Stimulated activated CD8-positive, alpha-beta memory T cell treated with anti-CD3 and anti-CD28 coated beads, Interleukin-15, amount 100 ng/mL, for 4 hours (primary cell): ENCODE data around the gene PPP1R37.
A peak's percentile ranks its signal among the peaks of the same experiment; 100 is the strongest.

Source experiments
- DNase-seq, 2 donors: peaks; one replicate each; pipeline ENCODE4 v3.0.0-alpha.2; 2020; ENCODE audit warnings: low read depth in 2 of 2

The PPP1R37 gene

DNA sequence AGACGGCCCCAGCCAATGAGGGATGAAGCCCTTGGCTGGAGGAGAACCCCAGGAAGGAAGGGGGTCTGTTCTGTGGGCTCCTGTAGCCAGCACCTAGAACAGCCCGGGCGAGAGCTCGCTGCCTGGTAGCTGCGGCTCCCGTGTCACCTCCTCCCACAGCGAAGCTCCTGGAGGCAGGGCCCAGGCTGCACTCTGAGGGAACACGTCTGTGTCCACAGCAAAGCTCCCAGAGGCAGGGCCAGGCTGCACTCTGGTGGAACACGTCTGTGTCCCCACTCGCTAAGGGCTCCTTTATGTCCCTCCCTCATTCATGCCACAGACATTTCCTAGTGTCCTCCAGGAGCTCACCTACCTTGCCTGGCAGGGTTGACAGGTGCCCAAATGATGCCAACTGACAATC is 76.6 kb downstream of the PPP1R37 start:
- no peak for DNase-seq

DNA sequence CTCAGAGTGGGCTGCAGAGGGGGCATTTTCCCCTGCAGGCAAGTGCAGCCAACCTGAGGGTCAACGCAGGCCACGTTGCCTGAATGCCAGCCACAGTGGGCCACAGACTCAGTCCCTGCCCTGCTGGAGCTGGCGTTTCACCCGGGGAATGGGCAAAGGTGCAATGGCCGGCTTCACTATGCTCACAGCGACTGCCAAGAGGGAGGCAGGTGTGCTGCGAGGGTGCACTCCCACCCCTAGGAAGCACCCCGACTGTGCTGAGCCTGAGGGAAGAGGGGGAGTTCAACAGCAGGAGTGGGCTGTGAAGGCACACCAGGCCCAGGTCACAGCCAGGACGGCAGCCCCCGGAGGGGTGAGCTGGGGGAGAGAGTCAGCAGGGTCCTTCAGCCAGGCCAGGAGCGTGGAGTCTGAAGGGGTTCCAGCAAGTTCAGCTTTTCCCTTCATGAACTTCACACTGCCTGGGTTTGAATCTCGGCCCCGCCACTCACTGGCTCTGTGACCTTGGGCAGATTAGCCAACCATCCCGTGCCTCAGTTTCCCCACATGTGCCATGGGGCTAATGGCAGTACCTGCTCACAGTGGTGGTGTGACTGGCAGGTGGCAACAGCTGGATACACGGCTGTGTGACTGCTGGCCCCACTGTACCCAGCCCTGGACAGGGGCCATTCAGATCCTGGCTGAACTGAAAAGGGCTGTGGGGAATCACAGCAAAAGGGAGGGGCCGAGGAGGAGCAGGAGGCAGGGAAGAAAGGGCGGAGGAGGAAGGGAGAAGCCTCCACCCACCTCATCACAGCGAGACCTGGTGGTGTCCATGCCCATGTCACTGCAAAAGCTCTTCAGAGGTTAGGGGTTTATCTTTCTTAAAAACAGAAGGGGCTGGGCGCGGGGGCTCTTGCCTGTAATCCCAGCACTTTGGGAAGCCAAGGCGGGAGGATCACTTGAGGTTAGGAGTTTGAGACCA is 77.4 kb downstream of the PPP1R37 start:
- no peak for DNase-seq

DNA sequence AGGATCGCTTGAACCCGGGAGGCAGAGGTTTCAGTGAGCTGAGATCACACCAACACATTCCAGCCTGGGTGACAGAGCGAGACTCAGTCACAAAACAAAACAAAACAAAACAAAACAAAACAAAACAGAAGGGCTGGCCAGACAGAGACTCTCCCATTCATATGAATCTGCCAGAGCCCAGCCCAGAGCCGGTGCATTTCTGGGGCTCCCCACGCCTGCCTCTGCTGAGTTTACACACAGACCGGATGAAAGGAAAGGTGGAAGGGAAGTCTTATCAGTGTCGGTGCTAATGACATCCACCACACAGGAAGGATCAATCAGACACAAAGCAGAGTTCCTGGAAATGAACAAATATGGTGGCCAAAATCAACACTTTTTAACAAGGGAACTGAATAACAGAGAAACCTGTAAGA is 78.2 kb downstream of the PPP1R37 start:
- DNase-seq, result no peak

DNA sequence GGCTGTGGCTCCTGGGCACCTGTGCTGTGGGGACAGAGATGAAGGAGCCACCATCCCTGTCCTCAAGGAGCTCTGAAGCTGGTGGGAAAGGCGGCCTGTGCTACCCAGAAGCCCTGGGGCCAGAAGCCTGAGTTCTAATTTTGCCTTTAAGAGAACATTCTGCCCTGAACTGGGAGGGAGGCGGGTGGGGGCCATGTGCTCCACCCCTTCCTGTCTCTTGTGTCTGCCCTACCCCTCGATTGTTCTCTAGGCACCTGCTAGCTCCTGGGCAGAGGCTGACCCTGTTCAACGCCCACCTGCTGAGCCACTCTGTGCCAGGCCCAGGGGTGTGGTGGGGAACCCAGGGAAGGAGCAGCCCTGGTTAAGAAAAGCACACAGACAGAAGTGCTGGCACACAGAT is 79.2 kb downstream of the PPP1R37 start:
- DNase-seq, result no peak

DNA sequence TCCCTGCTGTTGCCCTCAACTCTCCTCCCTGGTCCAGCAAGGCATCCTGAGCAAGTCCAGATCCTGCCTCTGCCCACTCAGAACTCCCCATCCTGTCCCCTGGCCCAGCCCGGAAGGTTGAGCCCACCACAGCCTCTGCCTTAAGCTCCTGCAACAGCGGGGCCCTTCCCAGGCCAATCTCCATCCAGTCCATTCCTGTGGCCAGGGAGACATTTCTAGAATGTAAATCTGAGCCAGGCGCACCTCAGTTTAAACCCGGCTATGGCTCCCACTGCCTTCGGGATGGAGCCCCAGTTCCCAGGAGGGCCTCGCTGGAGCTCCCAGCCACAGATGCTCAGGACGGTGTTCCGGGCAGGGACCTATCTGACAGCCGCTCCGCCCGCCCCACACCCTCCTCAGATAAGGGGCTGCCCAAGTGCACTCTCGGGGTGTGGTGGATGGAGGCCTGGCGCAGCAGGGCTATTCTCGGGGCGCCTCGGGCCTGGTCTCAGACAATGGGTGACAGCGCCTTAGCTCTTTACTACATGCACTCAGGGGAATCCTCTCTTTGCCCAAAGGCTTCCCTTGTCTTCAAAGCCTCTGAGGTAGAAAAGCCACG is 79.7 kb downstream of the PPP1R37 start:
- DNase-seq, result no peak

DNA sequence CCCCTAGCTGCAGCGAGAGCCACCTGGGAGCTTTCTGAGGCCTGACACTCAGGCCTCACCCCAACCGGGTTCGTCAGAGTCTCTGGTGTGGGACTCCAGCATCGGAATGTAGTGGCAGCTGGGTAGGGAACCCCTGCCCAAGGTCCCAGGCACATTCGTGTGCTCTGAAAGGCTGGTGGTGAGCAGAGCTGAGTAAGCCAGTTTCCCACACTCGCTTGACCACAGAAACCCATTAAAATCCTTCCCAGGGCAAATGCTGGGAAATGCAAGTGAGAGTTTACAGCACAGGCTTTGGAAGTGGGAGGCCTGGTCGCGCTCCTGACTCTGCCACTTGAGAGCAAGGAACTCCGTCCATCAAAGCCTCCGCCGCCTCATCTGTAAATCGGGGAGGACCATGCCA is 80.8 kb downstream of the PPP1R37 start:
- no peak for DNase-seq

DNA sequence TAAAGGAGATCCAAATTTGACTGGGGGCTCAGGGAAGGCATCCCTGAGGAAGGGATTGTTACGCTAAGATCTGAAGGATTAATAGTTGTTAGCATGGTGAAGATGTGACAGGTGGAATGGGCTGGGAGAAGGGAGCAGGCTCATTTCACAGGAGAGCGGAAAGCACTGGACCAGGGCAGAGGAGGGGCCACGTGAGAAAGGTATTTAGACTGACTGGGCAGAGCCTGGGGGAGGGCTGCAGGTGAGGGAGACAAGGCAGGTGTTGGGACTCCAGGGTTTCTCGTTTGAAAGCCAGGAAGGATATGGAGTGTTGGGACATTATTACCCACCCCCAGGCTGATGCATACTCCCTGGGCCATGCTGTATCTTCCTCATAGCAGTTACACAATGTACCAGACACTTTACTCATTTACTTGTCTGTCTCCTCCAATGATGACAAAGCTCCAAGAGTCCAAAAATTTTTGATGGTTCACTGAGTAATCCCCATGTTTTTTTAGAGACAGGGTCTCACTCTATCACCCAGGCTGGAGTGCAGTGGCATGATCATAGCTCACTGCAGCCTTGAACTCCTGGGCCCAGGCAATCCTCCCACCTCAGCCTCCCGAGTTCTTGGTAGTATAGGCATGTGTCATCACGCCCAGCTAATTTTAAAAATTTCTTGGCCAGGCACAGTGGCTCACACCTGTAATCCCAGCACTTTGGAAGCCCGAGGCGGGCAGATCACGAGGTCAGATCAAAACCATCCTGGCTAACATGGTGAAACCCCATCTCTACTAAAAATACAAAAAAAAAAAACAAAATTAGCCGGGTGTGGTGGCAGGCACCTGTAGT is 82.8 kb downstream of the PPP1R37 start:
- DNase-seq, result no peak

DNA sequence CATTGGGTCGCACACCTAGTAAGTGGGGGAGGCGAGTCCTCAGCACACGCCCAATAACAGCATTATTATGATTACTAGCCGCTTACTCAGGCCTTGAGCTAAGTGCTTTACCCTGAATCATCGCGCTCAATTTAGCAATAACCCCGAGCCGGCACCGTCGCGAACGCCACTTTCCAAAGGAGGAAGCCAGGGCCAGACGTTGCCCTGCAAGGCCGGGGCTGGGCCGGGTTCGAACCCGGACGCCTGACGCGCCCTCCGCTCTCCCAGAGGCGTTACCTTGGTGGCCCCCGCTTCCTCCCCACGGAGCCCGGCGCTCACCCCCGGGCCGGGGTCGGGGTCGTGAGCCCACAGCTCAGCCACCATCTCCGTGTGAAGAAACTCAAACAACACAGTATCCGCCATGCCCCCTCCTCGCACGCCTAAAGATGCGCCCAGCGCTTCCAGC is 84.9 kb downstream of the PPP1R37 start, which contains the start of gene TRAPPC6A:
Gene TRAPPC6A, minus strand, starts transcription at position 421 of the 445 bp plus-strand sequence. Its CDS starts 19 bp downstream, at position 402.
- no peak for DNase-seq

DNA sequence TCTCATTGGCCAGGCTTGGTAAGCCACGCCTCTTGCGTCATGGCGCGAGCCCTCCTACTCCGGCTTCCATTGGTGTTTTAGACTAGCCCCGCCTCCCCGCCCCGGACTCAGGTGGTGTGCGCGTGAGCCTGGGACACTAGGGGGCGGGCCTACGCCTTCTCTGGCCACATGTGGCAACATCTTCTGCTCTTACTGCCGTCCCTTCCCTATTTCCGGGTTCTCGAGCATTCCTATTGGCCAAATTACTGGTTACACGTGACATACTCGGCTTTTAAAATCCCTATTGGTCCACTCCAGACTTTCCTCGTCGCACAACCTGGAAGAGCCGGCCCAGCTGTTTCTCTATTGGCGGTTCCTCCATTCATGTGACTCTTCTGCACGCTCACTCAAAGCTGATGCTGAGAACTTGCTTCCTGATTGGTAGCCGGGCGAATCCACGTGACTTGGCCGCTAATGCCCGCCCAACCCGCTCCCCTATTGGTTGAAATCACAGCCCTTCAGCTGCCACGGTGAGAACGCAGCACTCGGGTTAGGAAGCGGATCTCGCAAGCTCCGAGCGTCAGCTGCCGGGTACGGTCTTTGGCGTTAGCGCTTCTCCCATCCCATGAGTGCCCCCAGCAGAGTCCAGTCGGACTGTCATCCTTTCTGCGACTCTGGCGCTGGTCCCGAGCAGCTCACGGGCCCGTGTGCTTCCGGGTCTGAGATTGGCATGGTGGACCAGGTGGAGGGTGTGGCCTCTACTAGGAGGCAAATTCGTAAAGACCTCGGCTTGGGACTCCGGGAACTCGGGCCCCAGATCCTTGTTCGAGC is 85.5 kb downstream of the PPP1R37 start, which contains the start of gene BLOC1S3:
Gene BLOC1S3, plus strand, starts transcription at position 523 of the 810 bp plus-strand sequence. CDS start 513 bp downstream, outside the sequence.
- DNase-seq, result peak; percentile 99 to 100

DNA sequence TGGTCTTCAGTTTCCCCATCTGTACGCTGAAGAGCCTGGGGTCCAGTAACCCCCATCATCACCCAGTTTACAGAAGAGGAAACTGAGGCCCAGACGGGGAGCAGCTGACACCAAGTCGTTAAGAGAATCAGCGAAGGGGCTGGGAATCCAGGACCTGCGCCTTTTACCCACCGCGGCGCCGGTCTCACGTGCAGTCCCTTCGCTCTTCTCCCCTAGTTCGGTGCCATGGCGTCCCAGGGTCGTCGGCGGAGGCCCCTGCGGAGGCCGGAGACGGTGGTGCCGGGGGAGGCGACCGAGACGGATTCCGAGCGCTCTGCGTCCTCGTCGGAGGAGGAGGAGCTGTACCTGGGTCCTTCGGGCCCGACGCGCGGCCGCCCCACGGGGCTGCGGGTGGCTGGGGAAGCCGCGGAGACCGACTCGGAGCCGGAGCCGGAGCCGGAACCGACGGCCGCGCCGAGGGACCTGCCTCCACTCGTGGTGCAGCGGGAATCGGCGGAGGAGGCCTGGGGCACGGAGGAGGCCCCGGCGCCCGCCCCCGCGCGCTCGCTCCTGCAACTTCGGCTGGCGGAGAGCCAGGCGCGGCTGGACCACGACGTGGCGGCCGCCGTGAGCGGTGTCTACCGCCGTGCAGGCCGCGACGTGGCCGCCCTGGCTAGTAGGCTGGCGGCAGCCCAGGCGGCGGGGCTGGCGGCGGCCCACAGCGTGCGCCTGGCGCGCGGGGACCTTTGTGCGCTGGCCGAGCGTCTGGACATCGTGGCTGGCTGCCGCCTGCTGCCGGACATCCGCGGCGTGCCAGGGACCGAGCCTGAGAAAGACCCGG is 86.3 kb downstream of the PPP1R37 start:
- peak in 1 of 2 donors; percentile 13 for DNase-seq

DNA sequence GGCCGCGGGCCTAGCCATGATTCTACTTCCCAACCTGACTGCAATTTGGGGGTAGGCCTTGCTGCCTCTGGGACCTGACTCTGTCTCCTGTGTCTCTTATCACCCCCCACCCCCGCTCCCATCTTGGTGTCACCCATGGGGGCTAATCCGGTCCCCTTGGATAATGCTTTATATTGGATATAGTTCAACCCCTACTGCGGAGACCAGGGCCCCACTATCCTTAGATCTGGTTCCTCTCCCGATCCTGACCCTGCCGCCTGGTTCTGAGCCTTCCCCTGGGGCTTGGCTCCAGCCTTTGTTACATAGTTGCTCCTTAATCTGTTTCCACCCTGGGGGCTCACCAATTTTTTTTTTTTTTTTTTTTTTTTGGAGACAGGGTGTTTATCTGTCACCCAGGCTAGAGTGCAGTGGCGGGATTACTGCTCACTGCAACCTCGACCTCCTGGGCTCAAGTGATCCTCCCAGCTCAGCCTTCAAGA is 87.0 kb downstream of the PPP1R37 start:
- no peak for DNase-seq

DNA sequence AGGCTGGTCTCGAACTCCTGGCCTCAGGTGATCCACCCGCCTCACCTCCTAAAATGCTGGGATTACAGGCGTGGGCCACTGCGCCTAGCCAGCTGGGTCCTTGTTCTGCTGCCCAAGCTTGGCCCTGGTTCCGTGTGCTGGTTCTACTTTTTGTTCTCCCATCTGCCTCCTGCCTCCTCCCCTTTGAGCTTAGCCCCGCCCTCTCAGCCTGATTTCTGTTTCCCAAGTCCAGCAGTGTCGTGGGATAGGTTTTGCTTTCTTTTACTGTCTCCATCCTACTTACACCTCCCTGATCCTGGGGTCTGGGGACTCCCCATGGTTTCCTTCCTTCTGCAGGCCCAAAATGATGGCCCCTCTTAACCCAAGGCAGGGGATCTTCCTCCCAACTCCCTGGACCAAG is 88.0 kb downstream of the PPP1R37 start:
- no peak for DNase-seq

DNA sequence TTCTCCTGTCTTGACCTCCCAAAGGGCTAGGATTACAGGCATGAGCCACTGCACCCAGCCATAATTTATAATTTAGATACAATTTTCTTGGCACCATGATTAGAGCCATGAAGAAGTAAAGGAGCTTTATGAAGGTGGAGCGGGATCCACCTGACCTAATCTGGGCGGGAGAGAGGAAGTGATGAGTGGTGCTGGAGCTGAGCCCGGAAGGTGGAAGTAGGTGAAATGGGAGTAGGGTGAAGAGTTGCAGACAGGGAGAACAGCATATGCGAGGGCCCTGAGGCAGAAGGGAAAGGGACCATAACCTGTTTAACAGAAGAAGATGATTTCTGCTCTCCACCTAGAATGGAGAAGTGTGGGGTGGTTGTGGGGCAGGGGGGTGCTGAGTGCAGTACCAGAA is 89.8 kb downstream of the PPP1R37 start:
- DNase-seq, result no peak

DNA sequence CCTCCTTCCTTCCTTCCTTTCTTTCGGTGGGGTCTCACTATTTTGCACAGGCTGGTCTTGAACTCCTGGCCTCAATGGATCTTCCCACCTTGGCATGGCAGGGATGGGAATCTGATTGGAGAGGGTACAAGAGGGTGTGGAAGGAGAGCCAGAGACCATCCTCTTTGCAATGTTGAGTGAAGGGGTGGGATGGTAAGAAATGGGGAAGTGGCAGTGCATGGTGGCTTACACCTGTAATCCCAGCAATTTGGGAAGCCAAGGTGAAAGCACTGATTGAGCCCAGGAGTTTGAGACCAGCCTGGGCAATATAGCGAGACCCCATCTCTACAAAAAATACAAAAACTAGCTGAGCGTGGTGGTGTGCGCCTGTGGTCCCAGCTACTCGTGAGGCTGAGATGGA is 91.1 kb downstream of the PPP1R37 start:
- no peak for DNase-seq

DNA sequence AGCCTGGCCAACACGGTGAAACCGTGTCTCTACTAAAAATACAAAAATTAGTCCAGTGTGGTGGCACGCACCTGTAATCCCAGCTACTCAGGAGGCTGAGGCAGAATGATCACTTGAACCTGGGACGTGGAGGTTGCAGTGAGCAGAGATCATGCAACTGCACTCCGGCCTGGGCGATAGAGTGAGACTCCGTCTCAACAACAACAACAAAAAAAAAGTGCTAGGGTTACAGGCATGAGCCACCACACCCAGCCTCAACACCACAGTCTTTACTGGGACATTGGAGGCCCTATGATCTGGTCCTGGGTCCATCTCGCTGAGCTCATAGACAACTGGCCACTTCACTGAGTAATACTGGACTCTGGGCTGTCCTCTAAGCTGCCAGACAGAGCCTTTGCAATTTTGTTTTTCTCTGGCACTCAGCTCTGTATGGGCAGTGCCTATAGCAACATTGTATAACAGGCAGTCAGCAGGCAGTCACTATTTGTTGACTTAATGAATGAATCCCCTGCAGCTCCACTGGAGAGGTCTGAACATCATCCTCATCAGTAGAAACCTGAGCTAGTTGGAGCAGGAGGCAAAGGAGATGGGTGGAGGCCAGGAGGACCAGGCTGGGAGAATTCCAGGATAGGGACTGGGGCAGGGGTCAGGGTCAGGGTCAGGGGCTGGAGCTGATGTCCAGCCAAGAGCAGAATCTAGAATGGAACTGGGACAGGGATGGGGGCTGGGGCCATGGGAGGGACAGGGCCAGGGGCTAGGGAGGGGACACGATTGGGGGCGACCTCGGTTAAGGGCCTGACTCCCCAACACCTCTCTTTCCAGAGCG is 93.7 kb downstream of the PPP1R37 start:
- DNase-seq, result no peak

DNA sequence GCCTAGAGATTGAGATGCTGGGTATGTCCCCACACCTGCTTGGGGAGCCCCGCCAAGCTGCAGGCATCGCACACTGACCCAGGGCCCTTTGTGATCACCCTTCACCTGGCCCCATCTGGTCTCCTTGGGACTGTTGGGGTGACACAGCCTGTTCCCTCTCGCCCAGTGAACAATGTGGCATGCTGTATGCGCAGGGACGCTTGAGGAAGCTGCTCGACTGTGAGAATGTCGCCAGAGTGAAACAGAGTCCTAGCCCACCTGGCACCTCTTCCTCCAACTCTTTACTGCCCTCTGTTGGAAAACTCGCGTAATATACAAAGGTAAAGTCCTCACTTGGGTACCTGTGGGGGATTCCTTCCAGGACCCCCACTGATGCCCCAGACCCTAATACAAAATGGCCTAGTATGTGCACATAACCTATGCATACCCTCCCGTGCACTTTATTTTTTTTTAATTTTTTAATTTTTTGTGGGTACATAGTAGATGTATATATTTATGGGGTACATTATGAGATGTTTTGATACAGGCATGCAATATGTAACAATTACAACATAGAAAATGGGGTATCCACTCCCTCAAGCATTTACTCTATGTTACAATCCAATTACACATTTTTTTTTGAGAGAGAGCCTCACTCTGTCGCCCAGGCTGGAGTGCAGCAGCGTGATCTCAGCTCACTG is 94.6 kb downstream of the PPP1R37 start:
- no peak for DNase-seq

DNA sequence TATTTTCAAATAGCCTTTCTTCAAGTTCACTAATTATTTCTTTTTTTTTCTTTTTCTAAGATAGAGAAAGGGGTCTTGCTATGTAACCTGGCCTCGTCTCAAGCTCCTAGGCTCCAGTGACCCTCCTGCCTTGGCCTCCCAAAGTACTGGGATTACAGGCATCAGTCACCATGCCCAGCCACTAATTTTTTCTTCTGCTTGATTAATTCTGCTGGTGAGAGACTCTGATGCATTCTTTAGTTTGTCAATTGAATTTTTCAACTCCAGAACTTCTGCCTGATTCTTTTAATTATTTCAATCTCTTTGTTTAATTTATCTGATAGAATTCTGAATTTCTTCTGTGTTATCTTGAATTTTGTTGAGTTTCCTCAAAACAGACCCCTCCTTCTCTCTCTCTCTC is 97.0 kb downstream of the PPP1R37 start:
- DNase-seq, result no peak

DNA sequence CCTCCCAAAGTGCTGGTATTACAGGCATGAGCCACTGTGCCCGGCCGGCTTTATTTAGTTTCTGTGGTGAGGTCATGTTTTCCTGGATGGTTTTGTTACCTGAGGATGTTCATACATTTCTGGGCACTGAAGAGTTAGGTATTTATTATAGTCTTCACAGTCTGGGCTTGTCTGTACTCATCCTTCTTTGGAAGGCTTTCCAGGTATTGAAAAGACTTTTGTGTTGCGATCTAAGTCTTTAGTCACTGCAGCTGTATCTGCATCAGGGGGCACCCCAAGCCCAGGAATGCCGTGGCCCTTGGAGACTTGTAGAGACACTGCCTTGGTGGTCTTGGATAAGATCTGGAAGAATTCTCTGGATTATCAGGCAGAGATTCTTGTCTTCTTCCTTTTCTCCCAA is 98.4 kb downstream of the PPP1R37 start:
- DNase-seq, result no peak

DNA sequence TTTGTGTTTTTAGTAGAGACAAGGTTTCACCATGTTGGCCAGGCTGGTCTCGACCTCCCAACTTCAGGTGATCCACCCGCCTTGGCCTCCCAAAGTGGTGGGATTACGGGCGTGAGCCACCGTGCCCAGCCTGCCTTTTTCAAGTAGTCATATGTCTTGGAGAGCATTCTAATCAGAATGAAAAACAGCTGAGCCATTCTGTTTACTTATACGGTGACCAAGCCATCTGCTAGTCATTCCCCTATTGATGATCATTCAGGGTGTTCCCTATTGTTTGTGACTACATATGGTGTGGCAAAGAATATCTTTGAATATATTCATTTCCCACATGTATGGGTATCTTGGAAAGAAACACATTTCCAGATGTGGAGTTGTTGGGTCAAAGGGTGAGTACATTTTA is 102.8 kb downstream of the PPP1R37 start:
- DNase-seq, result no peak
